Left ventricle myocardium superior (tissue), 1 donor: ENCODE data around the gene QSER1. TPM values are rescaled to one million over a fixed set of nuclear protein-coding genes. Genes with fewer than 3 reads are reported as not detected.
"Not testable (repeated sequence)": the region's sequence is repeated elsewhere in the genome, so short reads cannot be mapped to it uniquely, and the experiment has no call there.

ENCODE experiments used
- ATAC-seq: fragments of 200-7000 bp; cut with Tn5 transposase; one replicate; pipeline ENCODE4 v1.9.1; 2020; ENCODE audit warnings: mild to moderate bottlenecking, moderate library complexity
- DNase-seq: peaks from one replicate; pipeline ENCODE4 v3.0.0-alpha.2; 2020
- intact Hi-C: fragments of 100-400 bp; cut with micrococcal nuclease; formaldehyde crosslinking; loops from one replicate; pipeline ENCODE4 v1.11.0; 2022
- total RNA-seq: library from RNA; stranded (reverse); fragmentation: NEBNext Ultra II Directional; extraction: Animal tissue kit (Norgen Biotek cat#: 25700); gene quantifications from one replicate; pipeline ENCODE4 v1.2.1, GENCODE V29; 2021
- donor health status: DM: no; HTN: yes; CAD: no; lungs with severe emphysema.

QSER1 gene
- total RNA-seq, 1 donor from 2014 or later = 16.5 TPM

DNA sequence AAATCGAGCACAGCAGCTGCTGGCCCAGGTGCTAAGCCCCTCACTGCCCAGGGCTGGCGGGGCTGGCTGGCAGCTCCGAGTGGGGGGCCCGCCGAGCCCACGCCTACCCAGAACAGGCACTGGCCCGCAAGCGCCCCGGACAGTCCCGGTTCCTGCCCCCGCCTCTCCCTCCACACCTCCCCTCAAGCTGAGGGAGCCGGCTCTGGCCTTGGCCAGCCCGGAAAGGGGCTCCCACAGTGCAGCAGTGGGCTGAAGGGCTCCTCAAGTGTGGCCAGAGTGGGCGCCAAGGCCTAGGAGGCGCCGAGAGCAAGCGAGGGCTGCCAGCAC, 4.3 kb upstream of the QSER1 start:
- intact Hi-C loops, ATAC-seq, DNase-seq: not testable (repeated sequence)

DNA sequence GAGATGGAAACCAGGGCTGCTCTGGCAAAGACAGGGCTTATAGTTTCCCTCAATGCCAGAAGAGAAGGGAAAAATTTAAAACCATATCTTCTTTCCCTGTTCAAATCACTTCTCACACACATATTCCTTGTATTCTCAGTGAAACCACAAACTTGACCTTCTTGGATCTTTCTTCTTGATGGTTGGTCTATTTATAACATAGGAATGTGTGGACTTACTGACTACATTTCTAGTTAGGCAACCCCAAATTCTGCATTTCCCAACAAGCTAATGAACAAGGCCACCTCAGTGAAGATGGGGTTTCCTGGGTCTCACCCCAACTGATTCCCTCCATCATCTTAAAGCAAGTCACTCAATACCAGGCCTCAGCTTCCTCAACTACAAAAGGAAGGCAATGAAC, 3.8 kb upstream of the QSER1 start:
- DNase-seq (no peak), ATAC-seq (no peak)
- intact Hi-C loops = no loop called here

DNA sequence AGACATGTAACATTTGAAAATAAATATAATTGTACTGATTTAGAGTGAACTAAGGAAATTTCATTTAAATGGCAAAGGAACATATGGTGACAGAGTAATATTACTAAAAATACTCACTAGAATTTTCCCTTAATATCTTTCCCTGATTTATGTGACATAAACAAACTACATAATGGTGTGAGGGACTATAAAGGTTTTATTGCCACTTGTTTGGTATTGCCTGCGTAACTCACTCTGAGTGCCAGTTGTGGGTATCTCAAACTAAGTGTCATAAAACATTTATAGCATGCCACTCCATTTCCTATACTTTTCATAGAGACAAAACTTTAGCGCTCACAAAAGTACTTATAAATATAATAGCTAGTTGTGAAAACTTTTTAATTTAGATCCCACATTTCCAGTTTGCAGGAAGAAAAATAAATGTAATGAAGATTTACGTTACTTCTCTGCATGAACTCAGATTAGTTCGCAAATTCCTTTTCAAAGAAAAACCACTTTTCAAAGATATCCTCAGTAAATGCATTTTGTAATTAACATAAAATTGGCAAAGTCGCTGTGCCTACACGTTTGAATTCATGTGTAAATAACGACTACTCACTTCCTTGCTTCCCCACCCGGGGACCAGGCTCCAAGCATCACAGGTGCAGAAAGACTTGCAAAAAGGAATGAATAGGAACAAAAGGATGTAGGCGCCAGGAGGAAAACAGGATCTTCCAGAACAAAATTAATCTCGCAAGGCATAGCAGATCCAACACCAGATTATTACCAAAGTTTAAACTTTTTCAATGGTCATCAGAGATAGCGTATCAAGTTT, 1.6 kb upstream of the QSER1 start:
- no peak for DNase-seq
- intact Hi-C loops = no loop called here

DNA sequence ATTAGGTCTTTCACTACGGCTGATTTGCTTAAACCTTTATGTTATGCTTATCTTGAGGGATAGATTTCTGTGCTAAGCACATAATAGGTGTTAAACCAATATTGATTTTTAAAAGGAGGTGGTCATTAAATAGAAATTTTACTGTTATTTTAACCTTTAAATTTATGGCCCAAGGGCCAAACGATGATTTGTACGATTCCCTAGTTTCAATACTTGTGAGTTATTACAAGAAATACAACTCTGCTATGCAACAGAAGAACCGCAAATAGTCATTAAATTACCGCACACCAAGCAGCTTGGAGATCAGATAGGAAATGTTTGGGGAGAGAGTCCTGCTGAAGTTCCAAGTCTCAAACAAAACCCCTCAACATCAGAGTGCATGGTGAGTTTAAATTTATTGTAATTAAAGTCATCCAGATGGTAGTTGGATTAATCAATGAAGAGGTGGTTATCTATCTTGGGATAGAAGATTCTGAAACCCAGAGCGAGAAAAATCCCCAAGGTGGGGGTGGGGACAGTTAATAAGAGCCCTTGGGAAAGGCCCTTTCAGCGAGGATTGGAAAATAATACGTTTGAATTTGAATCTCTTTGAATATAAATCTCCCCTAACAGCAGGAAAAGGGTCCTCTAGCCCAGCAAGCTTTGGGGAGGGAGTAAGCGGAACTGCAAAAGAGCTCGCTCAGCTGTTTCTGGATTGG, 805 bp upstream of the QSER1 start:
- DNase-seq = no peak
- ATAC-seq = no peak
- intact Hi-C loops = no loop called here

More for the DNA sequence above, 1.6 kb upstream of the QSER1 start:
- no peak for ATAC-seq

DNA sequence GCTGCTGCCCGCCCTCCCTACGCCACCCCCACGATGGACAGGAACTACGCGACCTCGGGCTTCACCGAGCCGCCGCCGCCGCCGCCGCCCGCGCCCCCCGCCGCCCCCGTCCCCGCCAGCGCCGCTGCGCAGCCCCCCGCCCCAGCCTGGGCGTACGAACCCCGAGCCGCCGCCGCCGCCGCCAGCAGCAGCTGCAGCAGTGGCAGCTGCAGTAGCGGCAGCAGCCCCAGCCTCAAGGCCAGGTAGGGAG, 407 bp downstream of the QSER1 start:
- intact Hi-C loops = no loop called here
- no peak for ATAC-seq
- DNase-seq = no peak

DNA sequence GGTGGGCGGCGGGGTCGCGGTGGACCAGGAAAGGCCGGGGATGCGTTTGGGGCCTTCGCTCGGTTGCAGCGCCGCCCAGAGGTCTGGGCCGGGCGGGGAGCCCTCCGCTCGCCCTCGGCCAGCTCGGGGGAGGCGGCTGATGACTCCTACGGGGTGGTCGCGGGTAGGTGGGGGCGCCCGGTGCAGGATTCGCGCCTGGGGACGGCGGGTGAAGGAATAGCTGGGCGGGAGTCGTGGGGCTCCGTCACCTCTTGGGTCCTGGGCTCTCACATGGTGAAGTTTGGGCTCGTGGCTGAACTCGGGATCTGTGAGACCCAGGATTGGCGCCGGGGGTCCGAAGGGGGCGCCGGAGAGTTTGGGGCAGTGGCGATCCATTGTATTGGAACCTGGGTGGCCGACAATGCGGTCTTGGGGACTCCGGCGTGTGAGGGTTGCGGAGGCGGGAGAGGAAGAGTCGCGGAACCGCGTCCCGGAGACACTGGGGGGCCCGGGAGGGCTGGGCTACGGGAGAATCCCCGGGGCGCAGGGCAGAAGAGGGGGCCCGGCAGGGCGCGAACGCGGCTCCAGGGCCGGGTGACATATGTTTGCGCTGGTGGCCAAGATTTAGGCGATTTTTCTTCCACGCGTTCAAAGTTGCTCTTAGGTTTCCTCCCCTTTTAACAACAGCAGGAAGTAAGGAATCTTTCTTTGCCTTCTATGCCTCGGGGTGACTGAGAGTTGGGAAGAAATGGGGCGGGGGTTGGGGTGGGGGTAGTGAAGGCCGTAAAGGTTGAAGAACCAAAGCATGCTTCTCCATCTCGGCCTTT, 935 bp downstream of the QSER1 start:
- DNase-seq (peak; percentile 67), ATAC-seq (peak; percentile 60)
- intact Hi-C loops = no loop called here

DNA sequence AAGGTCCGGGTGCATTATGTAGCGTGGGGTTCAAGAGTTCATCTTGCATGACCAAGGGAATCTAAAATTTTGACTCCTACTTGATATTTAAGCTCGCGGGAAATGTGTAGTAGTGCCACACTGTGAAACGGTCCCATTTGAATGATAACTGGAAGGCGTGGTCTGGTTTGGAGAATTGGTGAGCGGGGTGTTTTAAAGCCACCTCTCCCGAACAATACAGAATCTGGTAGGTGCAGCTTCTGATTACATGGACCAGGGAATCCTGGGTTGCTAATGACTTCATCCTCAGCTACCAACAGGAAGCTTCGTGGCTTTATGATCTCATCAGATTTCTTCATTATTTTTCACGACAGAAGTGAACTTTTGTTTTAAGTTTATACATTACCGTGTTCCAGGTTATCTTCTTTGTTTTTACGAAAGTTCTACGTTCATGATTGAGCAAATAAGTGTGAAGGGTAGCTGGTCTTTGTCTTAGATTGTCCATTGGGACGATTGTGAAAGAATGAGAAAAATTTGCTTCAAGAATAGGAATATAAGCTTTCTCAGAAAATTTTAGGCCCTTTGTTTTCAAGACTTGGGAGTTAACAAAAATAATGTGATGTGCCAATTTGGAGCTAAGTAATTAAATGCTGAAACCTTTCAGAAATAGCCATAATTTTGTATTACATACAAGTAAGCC, 1.7 kb downstream of the QSER1 start:
- ATAC-seq (peak; percentile 43), DNase-seq (no peak)
- intact Hi-C loops = no loop called here

DNA sequence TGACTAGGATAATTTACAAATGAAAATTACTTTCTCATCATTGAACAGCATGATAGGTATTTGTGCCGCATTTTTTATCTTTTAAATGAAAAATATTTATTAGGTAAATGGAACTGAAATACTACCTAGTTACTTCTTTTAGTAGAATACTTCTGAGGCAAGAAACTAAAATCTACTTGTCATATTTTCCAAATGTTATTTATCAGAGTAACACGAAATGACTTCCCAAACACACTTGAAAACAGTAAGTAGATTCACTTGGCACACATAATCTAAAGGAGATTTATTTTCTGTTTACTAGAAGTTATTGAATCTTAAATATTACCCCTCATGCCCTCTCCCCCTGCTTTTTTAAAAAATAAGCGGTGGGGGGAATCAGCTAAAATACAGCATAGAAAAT, 2.3 kb downstream of the QSER1 start:
- ATAC-seq = no peak
- intact Hi-C loops = no loop called here
- DNase-seq = no peak

DNA sequence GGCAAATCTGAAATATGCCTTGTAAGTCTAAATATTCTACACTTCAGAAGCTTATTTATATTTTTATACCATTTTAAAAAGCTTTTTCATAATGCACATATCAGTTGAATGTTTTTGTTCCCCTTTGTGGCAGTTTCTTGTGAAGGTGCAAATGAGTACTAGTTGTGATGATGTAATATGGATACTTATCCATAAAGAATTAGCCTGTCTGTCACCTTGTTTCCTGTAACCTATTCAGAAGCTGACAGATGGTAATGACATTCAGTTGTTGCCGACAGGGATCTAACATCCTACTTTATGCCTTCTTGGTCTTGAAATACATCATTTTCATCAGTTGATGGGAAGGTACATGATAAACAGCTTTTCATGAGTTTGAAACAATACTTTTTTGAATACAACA, 2.9 kb downstream of the QSER1 start:
- intact Hi-C loops = no loop called here
- ATAC-seq = no peak
- DNase-seq = no peak

DNA sequence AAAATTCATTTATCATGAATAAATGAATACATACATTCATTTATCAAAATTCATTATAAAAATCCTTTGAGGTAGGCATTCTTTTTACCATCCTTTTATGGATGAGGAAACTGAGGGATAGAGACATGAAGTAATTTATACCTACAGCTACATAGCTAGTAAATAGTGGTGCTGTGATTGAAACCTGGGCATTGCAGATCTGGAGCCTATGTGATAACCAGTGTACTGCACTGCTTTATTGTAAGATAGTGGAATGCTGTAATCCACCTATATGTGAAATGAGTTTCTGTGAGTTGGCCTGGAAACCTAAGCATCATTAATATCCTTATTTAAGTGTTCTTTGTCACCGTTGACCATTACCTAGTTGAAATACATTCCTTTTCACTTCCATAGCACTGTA, 4.5 kb downstream of the QSER1 start:
- DNase-seq (no peak), ATAC-seq (no peak)
- intact Hi-C loops = no loop called here

DNA sequence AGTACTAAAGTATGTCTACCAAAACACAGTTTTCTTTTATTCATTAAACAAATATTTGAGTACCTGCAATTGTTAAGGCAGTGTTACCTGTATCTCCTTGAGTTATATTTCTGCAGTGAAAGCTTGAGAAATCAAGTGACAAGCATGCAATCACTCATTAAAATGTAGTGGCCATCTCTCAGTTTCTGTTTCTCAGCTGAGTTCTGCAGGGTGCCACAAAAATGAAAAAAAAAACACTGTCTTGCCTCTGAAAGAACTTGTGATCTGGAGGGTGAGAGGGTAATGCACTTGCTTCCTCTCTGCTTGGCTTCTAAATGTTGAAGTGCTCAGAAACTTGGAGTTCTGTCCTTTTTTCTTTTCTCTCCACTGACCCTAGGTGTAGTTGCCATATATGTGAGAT, 6.8 kb downstream of the QSER1 start:
- DNase-seq (no peak), ATAC-seq (no peak)
- intact Hi-C loops = no loop called here

DNA sequence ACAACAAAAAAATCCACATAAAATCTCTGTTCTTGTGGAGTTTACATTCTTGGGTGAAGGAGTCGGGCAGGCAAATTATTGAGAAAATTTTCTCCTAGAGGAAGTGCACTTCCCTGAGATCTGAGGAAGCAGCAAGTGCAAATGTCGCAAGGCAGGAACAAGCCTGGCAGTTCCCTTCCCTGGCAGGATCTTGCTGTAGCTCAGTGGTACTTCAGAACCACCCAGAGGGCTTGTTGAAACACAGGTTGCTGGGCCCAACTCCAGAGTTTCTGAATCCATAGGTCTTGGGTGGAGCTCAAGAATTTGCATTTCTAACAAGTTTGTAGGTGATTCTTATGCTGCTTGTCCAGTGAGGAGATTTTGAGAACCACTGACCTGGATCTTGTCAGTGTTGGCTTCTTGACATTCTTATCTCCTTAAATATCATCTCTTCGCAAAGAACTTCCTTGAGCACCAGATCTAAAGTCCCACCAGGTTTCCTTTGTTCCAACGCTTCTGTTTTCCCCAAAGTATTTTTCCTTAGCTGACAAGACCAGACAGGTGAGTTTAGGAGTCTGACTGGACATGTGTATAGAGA, 9.6 kb downstream of the QSER1 start:
- intact Hi-C loops = no loop called here
- ATAC-seq (no peak), DNase-seq (no peak)

DNA sequence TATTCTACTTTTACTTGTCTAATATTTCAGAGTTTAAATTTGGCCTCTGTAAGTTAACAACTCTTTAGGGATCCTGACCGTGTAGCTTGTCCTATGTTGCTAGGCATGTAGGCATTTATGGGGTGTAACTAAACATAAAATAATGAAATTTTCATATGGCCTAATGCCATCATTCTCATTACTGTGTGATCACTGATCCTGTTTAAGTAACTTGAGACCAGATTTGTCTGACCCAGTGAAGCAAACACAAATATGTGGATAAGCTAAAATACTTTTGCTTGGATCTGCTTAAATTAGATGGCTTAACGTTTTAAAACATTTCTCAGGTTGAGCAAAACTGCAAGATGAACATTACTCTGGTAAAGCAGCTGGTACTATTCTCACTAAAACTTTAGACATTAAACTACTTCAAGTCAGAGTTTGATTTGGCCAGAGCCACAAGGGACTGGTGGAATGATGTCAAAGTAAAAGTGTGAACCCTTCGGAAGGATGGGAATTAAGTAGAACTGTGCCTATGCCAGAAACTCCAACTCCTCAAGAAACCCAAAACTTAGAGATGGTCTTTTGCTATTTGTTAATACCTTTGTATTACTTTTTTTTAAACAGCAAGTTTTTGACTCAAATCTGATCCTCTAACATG, 12.5 kb downstream of the QSER1 start:
- intact Hi-C loops = no loop called here
- ATAC-seq = peak; percentile 20

DNA sequence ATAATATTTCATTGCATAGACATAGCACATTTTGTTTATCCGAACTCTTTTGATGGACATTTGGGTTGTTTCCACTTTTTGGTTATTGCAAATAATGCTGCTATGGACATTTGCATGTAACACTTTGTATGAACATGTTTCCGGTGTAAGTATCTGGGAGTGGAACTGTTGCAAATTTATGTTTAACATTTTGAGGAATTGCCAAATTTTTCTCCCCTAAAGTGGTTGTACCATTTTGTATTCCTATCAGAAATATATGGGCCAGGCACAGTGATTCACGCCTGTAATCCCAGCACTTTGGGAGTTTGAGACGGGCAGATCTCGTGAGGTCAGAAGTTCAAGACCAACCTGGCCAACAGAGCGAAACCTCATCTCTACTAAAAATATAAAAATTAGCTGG, 16.0 kb downstream of the QSER1 start:
- DNase-seq = no peak
- intact Hi-C loops = no loop called here
- ATAC-seq = no peak

More for the DNA sequence above, 12.5 kb downstream of the QSER1 start:
- no peak for DNase-seq

DNA sequence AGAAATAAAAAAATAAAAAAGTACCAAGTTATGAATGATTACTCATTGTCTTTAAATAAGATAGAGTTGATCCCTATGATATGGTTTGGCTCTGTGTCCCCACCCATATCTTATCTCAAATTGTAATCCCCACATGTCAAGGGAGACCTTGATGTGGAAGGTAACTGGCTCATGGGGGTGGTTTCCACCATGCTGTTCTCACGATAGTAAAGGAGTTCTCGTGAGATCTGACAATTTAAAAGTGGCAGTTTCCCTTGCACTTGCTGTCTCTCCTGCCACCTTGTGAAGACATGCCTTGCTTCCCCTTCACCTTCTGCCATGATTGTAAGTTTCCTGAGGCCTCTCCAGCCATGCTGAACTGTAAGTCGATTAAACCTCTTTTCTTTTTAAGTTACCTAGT, 18.8 kb downstream of the QSER1 start:
- no peak for DNase-seq
- intact Hi-C loops = no loop called here
- no peak for ATAC-seq

DNA sequence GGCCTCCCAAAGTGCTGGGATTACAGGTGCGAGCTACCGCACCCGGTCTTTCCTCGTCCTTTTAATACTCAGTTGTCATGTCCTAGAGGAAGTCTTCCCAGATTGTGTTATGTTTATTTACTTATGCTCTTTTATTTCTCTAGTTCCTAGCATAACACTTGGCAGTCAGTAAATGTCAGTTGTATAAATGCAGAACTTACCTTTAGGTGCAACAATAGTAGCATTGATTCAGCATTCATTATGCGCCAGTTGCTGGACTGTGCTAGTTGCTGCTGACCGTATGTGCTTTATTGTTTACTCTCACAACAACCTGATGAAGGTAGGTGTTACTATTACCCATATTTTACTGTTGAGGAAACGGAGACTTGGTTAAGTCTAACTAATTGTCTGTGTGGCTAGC, 20.8 kb downstream of the QSER1 start:
- ATAC-seq (no peak), DNase-seq (no peak)
- intact Hi-C loops = no loop called here

DNA sequence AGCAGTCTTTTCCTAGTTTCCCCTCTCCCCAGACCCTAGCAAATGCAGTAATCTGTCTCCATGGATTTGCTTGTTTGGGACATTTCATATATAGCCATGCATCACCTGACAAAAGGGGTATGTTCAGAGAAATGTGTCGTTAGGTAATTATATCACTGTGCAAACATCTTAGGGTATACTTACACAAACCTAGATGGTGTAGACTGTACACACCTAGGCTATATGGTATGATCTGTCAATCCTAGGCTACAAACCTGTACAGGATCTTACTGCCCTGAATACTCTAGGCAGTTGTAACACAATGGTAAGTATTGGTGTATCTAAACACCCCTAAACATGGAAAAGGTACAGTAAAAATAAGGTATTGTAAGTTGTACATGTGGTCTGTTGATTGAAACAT, 23.8 kb downstream of the QSER1 start:
- DNase-seq = no peak
- intact Hi-C loops = no loop called here

DNA sequence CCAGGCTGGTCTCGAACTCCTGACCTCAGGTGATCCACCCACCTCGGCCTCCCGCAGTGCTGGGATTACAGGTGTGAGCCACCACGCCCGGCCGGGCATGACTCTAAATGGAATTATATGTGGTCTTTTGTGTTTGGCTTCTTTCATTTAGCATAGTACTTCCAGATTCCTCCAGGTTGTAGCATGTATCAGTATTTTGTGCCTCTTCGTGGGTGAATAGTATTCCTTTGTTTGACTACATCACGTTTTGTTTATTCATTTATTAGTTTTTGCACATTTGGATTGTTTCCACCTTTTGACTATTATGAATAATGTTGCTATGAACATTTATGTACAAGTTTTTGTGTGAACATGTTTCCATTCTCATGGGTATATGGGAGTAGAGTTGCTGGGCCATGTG, 24.4 kb downstream of the QSER1 start:
- intact Hi-C loops = no loop called here
- no peak for DNase-seq
- no peak for ATAC-seq

More for the DNA sequence above, 23.8 kb downstream of the QSER1 start:
- ATAC-seq = no peak

DNA sequence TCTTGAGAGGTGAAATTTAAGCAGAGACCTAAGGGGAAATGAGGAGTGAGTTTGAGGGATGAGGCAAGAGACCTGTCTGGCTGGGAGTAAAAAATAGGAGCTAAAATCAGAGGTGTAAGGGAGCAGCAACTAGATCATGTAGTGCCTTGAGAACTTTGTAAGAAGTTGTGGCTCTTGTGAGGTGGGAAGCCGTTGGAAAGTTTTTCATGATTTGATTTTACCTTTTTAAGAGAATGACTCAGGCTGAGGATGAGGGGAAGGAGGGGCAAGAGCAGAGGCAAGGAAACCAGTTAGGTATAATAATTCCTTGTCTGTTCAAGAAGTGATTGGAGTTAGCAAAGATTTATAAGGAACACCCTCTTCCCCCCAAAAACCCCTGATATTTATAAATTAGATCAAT, 25.8 kb downstream of the QSER1 start:
- intact Hi-C loops = no loop called here
- ATAC-seq (no peak), DNase-seq (no peak)
